NT2/D1 (cell line): ENCODE results near the gene SLC6A19.

Experiments used
- SUZ12 ChIP-seq: IDR thresholded peaks from 2 replicates; pipeline ENCODE4 v1.6.1; 2011; ENCODE audit not compliant: insufficient read length, insufficient read depth; ENCODE audit errors: extremely low read depth
- YY1 ChIP-seq: IDR thresholded peaks from 2 replicates; pipeline ENCODE4 v1.6.1; 2011; ENCODE audit not compliant: insufficient read length, insufficient read depth
- ZNF274 ChIP-seq: IDR thresholded peaks from 2 replicates; pipeline ENCODE4 v1.6.1; 2011; ENCODE audit warnings: mild to moderate bottlenecking, low read depth, low read length

DNA sequence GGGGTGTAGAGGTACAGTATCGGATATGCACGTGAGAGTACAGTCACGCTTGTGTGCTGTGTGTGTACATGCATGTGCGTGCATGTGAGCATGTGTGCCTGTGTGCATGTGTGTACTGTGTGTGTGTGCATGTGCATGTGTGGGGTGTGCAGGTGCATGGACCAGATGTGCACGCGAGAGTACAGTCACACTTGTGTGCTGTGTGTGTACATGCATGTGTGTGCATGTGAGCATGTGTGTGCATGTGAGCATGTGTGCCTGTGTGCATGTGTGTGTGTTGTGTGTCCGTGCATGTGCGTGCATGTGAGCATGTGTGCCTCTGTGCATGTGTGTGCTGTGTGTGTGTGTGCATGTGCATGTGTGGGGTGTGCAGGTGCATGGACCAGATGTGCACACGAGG is 10.3 kb downstream of the SLC6A19 start:
- TF ChIP-seq YY1 = no peak
- TF ChIP-seq ZNF274 = no peak
- TF ChIP-seq SUZ12 = no peak
